Iris pigment epithelial cell (primary cell): ENCODE data around the gene CCNH.

Experiments used
- DNase-seq: peaks from one replicate; pipeline ENCODE4 v3.0.0-alpha.2; 2011; ENCODE audit warnings: low read depth

The CCNH gene

DNA sequence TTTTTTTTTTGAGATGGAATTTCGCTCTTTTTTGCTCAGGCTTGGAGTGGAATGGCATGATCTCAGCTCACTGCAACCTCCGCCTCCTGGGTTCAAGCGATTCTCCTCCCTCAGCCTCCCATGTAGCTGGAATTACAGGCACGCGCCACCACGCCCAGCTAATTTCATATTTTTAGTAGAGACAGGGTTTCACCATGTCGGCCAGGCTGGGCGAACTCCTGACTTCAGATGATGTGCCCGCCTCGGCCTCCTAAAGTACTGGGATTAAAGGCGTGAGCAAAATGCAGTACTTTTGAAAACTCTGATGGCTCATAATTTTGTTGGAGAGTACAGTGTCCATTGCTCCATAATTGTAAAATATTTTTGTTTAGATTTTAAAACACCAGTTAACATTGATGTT is 52.6 kb downstream of the CCNH start:
- DNase-seq = no peak

- DNase-seq = no peak
Measured at GRCh38 chr5:87359106-87359505, 53.6 kb downstream of the CCNH start.

- DNase-seq = no peak
Measured at GRCh38 chr5:87354496-87354895, 58.2 kb downstream of the CCNH start.

DNA sequence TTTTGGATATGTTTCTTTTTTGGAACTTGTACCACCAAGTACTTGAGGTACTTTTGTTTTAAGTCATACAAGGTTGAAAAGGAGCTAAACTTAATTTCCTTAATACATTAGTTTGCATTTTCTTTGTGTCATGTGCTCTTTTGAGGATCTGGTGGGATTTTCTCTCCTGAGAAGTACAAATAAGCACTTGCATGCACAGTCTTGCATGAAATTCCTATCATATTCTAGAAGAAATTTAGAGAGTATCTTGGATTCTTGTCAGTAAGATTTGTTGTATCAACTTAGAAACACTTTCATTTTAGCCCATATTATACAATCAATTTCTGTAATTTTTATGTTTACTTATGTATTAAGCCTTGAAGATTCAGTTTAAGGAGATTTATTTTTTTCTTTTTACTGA is 64.9 kb downstream of the CCNH start:
- DNase-seq = peak; percentile 28

- peak; percentile 48 for DNase-seq
Measured at GRCh38 chr5:87347272-87347671, 65.5 kb downstream of the CCNH start.
